GM18511 (cell line): ENCODE results near the gene ANKRD13D.

ENCODE experiments used
- ATAC-seq: cut with Tn5 transposase; IDR thresholded peaks from one replicate; pipeline ENCODE4 v1.9.1; 2021; ENCODE audit warnings: mild to moderate bottlenecking, moderate library complexity; ENCODE audit not compliant: unreplicated experiment

Gene ANKRD13D

GRCh38 chr11:67285541-67286498, 3.3 kb upstream of the ANKRD13D start:
- ATAC-seq = no peak

DNA sequence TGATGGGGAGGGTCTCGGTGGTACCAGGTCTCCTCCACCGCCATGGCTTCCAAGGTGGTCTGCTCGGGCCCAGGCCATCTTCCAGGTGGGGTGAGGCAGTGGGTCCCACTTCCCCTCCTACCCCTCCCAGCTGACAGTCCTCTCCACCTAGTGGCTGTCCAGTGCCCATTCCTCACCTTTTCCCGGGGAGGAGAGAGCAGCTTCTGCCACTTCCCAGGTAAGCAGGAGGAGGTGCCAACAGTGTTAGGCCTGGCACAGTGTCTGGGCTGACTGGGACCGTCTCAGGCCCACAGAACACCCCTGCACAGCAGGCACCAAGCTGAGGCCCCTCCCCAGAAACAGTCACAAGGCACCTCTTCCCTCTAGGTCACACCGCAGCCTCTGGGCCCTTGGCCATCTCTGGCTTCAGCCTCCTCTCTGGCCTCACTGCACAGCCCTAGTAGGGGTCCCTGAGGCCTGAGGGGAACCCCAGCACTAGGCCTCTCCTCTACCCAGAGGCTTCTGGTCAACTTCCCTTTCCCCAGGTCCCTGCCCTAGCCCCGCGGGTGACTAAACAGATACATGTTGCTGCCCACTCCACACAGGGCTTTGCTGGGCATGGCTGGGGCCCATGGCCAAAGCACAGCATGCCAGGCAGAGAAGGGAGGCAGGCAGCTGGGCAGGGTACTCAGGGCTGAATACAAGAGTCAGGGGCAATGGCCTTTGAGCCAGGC, 2.3 kb upstream of the ANKRD13D start:
- ATAC-seq = no peak

DNA sequence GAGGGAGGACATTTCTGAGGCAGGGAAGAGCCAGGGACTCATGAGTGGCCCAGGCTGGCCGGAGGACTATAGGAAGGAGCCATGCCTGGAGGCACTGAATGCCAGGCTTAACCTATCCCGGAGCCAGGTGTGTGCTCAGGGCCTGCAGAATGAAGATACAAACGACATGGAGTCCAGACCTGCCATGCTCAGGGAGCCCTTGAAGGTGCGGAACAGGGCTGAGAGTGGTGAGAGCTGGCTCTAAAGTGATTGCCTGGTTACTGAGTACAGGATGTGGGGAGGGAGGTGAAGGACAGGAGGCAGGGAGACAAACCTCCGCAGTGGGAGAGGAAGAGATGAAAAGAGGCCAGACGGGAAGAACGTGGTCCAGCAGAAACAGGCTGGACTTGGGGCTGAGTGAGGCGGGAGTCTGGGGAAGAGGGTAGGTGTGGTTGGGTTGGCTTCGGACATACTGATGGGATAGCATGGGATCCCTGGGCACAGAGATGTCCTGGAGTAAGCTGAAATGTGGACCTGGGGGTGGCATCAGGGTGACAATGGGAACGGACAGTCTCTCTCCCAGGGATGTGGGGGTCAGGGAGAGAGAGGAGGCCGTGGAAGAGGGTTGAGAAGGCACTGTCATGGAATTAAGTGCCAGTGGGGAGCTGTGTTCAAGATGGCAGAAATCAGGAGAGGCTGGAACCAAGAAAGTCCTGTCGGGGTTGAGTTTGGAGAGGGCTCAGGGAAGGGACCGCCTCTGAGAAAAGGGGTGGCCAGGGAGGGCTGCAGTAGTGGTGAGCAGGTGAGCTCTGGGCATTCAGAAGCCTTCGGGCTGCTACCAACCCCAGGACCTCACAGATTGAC, 1.5 kb upstream of the ANKRD13D start:
- no peak for ATAC-seq

DNA sequence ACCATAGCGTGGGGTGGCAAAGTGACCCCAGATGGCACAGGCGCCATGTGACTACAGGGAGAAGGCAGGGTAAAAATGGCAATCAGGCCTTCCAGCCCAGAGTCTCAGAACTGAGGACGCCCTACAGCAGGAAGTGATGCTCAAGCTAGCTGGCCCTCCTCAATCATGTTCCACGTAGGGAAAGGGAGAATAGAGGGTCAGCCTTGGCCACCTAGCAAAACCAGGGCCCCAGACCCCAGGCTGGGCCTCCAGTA, 978 bp upstream of the ANKRD13D start:
- peak; percentile 3 for ATAC-seq

- peak; percentile 74 for ATAC-seq
Observed at GRCh38 chr11:67288452-67289225, 464 bp upstream of the ANKRD13D start.

DNA sequence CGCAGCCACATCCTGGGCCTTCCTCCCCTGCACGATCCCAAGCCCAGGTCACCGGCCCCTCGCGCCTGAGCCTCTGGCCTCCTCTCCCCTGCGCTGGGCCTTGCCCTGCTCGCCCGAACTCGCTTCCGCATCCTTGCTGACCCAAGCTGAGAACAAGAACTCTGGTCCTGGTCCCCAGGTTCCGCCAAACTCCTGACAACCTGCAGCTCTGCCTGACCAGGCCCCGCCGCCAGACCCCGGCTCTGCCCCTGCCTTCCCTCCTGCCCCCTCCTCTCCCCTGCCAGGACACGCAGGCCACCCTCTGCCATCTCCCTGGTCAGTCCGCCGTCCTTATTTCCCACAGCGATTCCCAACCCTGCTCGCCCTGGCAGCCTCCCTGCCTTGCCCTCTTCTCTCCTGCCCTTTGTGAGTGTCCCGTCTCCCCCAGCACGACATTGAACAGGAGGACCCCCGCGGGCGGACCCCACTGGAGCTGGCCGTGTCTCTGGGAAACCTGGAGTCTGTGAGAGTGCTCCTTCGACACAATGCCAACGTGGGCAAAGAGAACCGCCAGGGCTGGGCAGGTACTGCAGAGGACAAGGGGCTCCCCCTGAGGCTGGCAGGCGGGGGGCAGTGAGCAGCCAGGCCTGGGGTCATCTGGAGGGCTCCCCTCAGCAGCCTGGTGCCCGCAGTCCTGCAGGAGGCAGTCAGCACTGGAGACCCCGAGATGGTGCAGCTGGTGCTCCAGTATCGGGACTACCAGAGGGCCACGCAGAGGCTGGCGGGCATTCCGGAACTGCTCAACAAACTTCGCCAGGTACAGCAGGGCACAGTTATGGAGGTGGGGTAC, 762 bp downstream of the ANKRD13D start:
- ATAC-seq = peak; percentile 2

DNA sequence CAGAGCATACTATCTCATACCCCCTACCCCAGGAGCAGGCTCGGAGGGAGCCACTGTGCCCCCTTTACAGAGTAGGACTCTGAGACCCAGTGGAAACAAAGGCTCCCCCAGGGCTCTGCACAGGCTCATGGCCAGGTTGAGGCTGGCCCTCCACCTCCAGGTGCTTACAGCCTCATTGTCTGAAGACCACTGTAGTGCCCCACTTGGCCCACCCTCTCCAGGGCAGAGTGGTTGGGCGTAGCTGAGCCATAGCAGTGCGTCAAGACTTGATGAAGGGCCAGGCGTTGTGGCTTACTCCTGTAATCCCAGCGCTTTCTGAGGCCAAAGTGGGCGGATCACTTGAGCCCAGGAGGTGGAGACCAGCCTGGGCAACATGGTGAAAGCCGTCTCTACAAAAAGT, 1.7 kb downstream of the ANKRD13D start:
- no peak for ATAC-seq

GRCh38 chr11:67291481-67292381, 2.6 kb downstream of the ANKRD13D start:
- no peak for ATAC-seq

DNA sequence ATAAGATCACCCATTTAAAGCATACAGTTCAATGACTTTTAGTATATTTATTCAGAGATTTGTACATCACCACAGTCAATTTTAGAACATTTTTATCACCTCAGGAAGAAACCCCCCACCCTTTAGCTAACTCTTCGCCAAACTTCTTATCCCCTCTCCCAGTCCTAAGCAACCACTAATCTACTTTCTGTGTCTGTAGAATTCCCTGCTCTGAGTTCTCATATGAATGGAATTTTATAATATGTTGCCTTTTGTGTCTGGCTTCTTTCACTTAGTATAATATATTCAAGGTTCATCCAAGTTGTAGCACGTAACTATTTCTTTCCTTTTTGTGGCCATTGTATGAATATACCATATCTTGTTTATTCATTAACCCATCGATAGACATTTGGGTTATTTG, 3.6 kb downstream of the ANKRD13D start:
- ATAC-seq = no peak

GRCh38 chr11:67293090-67293489, 4.0 kb downstream of the ANKRD13D start:
- ATAC-seq = no peak

DNA sequence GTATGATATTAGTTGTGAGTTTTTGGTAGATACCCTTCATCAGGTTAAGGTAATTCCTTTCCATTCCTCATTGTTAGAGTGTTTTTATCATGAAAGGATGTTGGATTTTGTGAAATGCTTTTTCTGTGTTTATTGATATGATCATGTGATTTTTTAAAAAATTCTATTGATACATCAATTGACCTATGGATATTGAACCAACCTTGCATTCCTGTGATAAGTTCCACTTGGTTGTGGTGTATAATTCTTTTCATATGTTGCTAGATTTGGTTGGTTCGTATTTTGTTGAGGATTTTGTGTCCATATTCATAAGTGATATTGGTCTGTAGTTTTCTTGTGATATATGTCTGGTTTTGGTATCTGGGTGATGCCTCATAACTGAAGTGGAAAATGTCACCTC, 6.7 kb downstream of the ANKRD13D start:
- no peak for ATAC-seq

DNA sequence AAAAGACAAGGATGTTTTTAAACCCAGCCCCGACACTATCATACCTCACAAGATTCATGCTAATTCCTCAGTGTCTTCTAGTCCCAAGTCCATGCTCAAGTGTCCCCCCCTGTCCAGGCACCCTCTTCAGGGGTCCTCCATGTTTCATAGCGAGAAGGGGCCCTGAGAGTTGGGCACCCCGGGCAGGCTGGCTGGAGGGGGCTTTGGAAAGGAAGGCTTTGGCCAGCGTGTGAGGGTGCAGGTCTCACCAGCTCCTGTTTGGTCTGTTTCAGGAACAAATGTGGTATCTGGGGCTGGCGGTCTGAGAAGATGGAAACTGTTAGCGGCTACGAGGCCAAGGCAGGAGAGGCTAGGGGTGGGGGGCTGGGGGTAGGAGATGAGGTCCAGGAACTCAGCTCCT, 9.7 kb downstream of the ANKRD13D start:
- no peak for ATAC-seq

DNA sequence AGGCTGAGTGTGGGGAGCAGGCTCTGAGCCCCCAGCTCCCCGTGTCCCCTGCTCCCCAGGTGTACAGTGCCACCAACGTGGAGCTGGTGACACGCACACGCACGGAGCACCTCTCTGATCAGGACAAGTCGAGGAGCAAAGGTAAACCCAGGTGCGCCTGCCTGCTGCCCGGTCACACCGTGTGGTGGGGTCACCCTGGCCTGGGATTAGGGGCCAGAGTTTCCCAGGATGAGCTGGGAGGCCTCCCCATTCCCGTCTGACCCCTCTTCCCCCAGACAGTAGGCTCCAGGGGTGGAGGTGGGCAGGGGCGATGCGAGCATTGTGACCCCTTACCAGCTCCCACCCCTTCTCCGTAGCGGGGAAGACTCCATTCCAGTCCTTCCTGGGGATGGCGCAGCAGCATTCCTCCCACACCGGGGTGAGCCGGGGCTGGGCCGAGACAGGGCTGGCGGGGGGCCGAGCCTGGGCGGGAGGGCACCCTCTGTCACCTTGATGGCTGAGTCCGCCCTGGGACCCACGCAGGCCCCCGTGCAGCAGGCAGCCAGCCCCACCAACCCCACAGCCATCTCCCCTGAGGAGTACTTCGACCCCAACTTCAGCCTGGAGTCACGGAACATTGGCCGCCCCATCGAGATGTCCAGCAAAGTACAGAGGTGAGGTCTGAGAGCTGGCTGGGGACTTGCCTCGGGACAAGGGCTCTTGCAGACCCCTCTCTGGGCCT, 10.5 kb downstream of the ANKRD13D start:
- no peak for ATAC-seq

GRCh38 chr11:67300256-67300755, 11.2 kb downstream of the ANKRD13D start:
- no peak for ATAC-seq

DNA sequence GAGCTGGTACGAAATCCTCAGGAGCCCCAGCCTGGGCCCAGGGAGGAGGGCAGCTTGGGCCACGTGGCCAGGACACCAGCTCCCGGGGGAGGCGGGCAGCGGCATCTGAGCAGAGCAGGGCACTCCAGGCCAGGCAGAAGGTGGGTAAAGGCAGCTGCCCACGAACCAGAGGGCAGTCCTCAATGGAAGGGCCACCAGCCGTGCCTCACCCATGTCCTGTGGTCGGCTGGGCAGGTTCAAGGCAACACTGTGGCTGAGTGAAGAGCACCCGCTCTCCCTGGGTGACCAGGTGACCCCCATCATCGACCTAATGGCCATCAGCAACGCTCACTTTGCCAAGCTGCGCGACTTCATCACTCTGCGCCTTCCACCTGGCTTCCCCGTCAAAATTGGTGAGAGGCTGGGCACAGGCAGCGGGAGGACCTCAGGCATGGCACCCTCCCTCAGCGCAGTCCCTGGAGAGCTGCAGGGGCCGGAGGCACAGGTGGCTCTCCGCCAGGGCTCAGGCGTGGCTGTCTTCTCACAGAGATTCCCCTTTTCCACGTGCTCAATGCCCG, 11.7 kb downstream of the ANKRD13D start:
- no peak for ATAC-seq

- ATAC-seq = no peak
Observed at GRCh38 chr11:67301313-67301921, 12.3 kb downstream of the ANKRD13D start.

GRCh38 chr11:67301951-67302516, 12.9 kb downstream of the ANKRD13D start:
- ATAC-seq = no peak
